Measurements from ENCODE around the gene PTGS1.
"Not testable (repeated sequence)": the region's sequence is repeated elsewhere in the genome, so short reads cannot be mapped to it uniquely, and the experiment has no call there.

Gene PTGS1

DNA sequence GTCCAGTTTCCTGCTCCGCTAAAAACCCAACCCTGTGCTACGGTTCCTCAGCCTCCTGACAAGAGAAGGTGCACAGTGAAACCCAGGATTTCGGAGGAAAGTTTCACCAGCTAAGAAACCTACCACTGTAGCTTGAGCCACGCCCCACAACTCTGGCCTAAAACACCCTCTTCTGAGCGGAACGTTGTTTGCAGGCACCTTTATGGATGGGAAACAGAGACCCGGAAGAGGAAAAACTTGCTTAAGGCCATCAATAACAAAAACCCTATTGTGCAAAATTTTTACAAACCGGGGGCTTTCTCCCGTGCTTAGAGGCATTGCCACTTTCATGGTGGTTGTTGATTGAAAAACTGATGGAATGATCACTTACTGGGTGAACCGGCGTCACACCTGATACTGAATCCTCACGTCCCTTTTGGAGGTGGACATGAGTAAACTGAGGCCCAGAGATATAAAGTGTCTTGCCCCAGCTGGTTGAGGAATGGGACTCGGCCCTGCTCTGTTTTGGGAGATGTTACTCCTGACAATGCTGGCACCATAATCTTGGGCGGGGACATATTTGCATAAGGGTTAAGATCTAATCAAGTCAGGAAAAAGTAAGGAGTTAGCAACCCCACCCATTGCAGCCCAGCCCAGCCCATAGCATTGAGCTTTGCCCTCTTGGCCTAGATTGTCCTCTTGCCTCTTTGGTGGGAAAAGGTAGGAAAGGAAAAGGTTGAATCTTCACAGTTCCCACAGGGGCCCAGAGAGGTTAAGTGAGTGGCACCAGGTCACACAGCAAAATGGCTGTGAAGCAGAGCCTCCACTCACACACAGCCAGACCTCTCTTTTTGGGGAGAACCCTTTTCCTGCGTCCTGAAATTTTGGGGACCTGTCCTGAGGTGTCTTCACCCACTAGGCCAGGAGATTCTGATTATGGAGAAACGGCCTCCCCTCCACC lies 23.2 kb upstream of the PTGS1 start:
- DNase-seq (ENCODE audit: low read depth) = no peak

DNA sequence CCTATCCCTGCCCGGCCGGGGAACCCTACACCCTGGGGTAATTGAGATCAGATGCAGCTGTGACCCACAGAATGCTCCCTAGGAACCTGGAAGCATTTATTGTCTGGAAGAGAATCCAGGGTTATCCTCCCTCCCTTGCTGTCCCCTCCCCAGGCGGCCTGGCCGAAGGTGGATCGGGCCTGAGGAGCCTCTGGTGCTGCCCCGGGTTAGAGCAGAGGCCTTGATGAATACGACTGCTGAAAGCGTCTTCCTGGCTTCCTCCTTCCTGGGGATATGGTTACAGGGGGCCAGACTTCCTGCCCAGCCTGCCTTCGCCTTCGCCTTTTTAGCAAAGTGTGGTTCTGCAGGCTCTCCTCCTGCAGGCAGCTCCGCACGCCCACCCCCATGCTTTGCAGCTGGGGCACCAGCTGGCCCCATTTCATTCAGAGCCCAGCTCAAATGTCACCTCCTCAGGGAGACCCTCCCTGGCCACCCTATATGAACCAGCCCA lies 22.5 kb upstream of the PTGS1 start:
- DNase-seq (ENCODE audit: low read depth) = no peak

DNA sequence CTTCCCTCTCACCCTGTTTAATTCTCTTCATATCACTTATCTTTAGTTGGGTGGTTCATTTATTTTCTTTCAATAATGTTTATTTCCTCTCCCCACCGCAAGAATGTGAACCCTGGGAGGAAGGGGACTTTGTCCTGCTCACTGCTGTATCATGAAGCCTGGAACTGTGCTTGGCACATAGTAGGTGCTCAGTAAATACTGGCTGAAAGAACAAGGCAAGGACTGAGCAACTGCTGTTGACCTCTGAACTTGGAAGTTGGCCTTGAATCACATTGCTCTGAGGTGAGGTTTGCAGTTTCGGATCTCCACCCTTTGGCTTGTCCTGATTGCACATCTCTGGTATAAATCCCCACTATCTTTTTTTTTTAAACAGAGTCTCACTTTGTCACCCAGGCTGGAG lies 22.0 kb upstream of the PTGS1 start:
- DNase-seq (ENCODE audit: low read depth) = no peak

DNA sequence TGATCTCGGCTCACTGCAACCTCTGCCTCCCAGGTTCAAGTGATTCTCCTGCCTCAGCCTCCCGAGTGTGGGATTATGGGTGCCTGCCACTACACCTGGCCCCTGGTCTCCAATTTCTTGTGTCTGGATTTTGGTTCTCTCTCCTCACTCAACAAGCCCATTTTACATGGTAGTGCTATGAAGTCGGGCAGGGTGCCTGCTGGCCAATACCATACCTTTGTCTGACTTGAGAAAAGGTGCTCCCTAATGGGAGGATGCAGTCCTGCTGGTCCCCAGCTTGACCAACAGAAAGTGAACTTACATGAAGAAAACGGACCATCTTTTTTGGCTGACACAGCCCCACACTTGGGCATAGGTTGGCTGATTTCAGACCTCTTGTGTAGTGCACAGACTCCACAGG lies 21.6 kb upstream of the PTGS1 start:
- no peak for DNase-seq (ENCODE audit: low read depth)

DNA sequence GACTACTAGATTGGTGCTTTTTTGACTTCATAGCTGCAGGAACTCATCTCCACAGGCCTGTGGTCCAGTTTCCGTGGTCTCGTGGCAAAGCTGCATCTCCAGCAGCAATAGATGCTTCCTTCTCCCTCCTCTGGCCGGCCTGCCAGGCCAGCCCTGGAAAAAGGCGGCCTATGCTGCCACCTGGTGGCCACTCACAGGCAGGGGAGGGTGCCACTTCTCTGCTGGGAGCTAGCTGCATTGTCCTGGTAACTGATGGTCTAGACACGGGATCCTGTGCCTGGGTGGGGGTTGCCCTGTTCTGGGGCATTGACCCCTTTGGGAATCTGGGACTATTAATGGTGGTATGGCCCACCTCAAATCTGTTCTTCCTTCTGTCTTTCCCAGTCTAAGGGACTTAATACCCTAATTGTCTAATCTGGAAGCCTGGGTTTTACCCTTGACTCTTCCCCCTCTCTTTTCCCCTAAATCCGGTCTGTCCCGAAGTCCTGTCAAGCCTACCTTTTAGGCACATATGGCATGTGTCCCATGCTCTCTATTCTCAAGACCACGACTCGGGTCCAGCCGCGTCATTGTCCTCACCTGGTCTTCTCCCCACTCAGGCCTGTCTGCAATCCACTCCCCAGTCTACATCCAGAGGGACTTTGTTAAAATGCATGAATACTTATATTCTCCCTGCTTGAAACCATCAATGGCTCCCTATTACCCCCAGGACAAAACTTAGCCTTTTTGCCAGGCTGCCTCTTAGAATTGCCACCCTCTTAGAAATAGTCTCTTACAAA lies 20.1 kb upstream of the PTGS1 start:
- peak; percentile 63 for DNase-seq (ENCODE audit: low read depth)

DNA sequence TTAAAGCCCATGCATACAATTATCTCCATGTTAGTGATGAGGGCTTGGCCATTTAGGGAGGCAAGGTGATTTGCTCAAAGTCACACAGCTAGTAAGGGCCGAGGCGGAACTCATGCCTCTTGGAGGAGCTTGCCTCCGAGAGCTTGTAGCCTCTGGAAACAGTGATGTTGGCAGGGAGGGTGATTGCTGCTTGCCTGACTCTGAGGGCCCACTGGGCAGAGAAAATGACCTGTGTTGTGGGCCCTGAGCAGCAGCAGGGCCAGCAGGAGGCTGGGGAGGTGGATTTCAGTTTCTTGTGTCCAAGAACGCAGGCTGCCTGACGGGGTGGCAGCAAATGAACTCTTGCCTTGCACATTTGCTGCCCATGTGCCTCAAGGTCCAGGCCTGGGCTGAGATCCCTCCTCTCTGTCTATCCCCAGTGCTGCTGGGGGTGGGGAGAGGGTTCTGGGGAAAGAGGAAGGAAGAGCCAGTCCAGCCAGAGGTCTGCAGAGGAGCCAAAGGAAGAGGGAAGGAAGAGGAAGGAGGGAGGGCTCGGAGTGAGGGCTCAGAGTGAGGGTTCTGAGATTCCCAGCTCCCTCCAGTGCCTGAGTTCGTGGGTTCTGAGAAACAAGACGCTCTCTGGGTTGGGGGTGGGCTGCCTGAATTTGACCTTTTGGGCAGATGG lies 16.2 kb upstream of the PTGS1 start:
- no peak for DNase-seq (ENCODE audit: low read depth)

DNA sequence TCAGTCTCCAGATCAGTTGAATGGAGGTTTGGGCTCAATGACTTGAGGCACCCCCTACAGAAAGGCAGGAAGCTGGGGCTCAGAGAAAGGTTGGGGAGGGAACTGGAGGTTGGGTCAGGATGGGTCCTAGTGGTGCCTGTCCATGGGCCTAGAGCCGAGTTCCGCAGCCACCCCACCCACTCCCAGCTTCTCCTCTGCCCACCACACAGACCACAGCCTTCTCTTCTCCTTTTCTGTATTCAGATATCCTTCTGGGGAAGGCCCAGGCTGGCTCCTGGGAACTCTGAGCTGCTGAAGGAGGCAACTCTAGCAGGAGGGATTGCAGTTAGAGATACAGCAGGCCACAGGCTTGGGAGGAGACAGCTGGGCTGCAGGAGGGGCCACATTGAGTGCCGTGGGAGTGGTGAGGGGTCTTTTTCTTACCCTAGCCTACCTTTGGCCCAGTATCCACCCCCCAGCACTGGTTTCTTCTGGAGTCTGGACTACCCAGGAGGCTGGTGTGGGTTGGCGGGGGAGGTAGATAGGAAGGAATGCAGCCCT lies 15.4 kb upstream of the PTGS1 start:
- DNase-seq (ENCODE audit: low read depth) = no peak

DNA sequence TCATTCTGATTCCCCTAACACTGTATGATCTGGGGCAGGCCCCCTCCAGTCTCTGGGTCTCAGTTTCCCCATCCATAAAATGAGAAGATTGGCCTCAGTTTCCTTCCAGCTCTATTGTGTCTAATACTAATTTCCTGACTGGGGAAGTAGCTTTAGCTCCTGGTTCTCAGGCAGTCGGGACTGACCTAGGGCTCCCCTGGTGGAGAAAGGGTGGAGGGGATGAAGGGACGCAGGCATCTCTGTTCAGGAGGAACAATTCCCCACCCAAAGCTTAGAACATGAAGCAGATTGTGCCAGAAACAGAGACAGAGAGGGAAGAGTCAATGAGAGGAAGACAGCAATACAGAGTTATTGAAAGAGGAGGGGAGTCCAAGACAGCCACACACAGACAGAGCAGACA lies 14.2 kb upstream of the PTGS1 start:
- no peak for DNase-seq (ENCODE audit: low read depth)

DNA sequence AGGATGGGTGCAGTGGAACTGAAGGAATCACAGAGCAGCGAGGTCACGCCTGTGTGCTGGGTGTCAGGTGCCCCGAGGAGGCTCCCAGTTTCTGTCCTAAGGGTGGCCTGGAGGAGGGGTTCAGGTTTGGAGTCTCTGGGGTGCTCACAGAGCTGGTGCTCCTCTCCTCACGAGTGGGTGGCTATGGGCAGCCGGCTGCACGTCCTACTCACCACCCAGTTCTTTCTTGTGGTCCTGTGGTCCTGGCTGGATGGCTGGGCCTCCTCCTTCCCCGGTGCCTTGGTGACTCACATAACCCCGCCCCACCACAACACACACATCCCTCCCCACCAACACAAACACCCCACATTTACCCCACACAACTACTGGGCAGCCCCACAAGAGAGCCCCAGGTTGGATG lies 9.9 kb upstream of the PTGS1 start:
- no peak for DNase-seq (ENCODE audit: low read depth)

DNA sequence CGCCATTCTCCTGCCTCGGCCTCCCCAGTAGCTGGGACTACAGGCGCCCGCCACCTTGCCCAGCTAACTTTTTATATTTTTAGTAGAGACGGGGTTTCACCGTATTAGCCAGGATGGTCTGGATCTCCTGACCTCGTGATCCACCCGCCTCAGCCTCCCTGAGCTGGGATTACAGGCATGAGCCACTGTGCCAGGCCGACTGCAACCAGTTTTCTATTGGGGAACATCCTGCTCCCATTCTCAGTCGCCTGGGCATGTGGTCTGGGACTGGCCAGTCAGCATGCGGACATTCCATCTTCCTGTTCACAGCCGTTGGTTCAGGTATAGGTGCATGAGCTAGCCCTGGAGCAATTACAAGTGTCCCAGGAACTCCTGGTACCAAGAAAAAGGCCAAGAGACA lies 7.7 kb upstream of the PTGS1 start:
- DNase-seq (ENCODE audit: low read depth) = not testable (repeated sequence)

DNA sequence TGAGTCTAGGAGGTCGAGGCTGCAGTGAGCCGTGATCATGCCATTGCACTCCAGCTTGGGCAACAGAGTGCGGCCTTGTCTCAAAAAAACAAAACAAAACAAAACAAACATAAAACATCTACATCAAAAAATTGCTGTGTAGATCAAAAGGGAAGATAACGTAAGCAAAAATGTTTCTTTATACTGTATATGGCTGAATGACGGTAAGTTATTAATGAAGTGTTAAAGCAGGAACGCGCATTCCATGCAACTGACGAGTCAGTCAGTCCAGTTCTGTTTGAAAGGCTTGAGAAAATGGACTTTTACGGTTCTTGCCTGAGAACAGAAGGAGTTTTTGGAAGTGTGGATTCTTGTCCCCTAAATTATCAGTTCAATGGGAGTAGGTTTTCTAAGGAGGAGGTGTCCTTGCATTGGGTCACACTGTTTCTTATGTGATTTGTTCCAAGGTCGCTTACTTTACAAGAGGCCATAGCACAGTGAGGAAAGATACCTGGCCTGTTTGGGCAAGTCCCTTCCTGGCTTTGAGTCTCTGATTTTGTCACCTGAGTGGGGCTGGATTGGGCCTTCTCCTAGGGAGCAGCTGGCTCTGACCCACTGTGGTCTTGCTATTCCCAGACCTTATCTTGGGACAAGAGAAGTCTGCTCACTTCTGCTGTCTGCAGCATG lies 6.6 kb upstream of the PTGS1 start:
- no peak for DNase-seq (ENCODE audit: low read depth)

DNA sequence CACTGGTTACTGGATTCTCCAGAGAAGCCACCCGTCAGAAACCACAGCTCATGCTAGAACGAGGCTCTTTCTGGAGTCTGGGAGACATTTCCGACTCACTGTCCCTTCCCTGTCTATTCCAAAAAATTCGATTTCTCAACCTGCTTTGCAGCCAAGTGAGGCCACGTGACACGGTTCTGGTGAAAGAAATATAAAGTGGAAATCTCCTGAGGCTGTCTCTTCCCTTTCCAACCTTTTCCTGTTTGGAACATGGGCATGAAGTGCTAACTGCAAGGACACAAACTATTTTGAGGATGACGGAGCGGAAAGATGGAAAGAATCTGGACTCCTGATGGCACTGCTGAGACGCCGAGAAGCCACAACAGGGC lies 6.1 kb upstream of the PTGS1 start:
- no peak for DNase-seq (ENCODE audit: low read depth)

DNA sequence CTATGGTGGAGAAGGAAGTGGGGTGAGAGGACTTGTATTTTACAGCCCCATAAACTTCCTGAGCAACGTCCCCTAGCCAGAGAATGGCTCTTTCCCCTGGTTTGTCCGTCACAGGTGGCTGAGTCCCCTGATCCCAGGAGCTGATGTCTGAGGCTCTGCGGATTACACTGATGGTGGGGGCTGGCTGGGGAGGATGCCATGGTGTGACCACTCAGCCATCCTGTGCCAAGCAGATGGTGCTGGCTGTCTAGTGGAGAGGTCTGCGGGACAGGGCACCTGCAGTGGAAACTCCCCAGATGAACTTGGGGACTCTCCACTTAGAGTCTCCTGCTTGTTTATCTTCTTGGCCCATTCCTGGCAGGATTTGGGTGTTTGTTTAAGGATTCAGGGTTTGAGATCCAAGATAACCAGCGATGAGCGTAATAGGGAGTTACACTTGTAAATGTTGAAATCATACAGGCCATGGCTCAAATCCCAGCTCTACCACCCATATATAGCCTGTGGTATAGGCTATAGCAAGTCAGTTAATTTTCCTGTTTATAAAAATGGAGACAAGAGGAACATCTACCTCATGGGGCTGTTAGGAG lies 4.7 kb upstream of the PTGS1 start:
- DNase-seq (ENCODE audit: low read depth) = no peak

DNA sequence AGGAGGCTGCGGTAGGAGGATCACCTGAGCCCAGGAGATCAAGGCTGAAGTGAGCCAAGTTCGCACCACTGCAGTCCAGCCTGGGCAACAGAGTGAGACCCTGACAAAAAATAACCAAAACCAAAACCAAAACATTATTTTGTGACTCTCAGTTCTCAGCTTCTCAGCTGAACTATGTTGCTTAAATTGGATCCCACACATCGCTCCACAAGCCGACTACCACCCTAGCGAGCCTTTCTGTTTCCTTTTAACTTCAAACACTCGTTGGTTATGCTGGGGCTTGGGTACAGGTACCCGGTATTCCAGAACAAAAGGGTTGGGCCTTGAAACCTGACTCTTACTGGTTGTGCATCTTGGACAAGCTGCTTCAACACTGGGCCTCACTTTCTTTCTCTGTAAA lies 3.8 kb upstream of the PTGS1 start:
- DNase-seq (ENCODE audit: low read depth) = no peak

DNA sequence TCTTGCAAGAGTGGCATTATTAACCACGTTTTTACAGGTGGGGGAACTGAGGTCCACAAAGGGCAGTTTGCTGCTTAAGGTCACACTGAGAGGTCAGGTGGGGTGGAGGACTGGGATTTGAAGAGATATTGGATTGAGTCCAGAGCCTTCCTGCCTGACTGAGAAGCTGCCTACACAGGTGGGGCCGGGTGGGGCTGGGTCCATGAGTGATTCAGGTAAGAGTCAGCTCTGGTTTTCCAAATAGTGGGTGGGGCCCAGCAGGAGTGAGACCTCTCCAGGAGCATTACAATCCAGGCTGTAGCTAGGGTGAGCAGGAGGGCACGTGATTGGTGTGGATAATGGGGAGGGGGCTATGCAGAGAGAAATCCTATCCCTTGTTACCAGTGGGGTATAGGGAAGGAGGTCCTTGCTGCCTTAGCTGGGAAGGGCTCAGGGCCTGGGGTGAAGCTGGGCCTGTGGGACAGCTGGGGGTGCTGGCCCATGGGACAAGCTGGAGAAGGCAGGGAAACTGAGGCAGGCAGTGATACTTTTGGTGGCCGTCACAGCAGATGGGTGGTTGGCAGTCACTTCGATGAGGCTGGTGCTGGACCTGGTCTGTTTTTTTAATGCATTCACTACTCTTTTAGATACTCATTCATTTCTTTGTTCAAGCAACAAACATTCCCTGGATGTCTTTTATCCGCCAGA lies 2.9 kb upstream of the PTGS1 start:
- DNase-seq (ENCODE audit: low read depth) = no peak

DNA sequence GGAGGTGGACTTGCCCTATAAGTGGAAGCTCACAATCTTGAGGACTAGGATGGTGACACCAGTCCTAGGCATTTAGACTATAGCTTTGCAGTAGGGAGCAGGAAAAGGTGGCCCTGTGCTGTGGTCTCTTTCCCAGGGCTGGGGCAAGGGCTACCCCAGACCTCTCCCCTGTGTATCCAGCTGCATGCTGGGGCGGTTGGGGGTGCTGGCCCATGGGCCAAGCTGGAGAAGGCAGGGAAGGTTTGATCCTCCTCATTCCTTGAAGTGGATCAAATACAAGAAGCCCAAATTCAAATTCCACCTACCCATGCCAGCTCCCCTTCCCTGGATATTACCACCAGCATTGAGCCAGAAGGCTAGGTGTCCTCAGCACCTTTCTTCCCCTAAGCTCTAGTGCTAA lies 2.2 kb upstream of the PTGS1 start:
- no peak for DNase-seq (ENCODE audit: low read depth)

DNA sequence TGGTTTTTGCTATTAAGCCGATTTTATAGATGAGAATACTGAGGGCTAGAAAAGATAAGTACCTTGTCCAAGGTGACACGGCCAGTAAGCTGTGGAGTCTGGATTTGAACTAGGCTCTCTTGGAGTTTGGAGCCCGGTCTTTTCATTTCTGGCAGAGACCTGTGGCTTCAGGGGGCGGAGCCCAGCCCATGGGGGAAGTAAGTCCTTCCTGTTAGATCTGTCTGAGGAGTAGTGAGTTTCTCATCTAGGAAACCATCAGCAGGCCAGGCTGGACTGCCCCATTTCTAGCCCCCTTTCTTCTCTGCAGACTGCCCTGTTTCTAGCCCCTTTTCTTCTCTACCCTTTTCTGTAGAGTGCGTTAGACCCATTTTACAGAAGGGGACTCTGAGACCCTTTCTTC lies 521 bp upstream of the PTGS1 start:
- DNase-seq (ENCODE audit: low read depth) = no peak

DNA sequence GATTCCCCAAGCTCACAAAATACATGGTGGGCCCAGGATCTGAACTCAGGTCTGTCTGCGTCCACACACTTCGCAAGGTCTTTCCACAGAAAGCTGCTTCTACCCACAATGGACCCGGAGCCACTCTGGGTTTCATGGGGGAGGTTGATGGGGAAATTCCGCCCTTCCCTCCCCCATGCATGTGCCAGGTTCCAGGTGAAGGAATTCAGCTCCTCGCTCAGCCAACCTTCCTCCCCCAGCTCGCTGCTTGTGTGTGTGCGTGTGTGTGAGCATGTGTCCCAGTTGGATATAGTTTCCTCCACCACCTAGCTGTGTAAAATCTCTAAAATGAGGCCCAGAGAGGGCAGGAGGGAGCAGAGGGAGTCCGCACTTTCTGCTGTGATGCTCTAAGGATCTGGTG lies 1.0 kb downstream of the PTGS1 start:
- DNase-seq (ENCODE audit: low read depth) = no peak

DNA sequence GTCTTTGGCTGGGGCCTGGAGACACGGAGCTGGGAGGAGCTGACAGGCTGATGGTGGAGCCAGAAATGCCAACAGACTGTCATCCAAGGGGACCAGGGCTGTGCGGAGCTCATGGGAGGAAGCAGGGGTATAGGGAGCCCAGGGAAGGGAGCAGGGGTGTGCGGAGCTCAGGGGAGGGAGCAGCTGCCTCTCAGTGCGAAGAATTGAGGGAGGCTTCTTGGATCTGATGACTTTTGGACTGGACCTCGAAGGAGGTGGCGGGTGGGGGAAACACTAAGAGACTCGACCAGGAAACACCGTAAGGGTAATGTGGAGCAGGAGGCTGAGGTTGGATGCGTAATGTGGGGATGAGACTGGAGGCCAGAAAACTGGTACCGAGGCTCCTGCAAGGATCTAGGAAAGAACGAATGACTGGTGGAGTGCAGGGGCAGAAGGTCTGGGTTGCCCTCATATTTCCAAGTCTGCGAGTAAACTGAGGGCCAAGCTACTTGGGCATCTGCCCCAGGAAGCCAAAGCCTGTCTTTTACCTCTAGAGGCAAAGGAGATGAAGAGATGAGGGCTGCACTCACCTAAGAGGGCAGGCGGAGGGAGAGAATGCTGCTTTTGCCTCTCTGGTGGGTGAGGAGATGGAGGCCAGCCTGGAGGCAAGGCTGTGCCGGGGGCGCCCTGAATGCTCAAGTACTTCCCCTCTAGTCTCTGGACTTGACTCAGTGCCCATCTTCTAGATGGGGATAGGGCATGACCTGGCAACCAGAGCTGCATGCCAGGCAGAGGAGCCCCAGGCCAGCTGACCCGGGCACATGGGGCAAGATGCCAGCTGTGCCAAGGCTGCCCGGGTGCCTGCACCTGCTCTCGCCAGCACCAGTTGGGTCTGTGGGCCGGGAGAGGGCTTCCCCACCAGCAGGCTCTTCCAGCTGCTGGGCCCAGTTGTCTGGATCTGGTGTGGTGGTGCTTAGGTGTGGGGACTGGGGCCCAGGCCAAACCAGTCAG lies 2.3 kb downstream of the PTGS1 start:
- DNase-seq (ENCODE audit: low read depth) = no peak
